ENCODE measurements around the gene CXCL13. TPM values are rescaled to one million over a fixed set of nuclear protein-coding genes. Genes with fewer than 3 reads are reported as not detected.

The CXCL13 gene
- total RNA-seq, 3 donors from 2014 or later: 0.34 to 0.58 TPM; not detected in 1

DNA sequence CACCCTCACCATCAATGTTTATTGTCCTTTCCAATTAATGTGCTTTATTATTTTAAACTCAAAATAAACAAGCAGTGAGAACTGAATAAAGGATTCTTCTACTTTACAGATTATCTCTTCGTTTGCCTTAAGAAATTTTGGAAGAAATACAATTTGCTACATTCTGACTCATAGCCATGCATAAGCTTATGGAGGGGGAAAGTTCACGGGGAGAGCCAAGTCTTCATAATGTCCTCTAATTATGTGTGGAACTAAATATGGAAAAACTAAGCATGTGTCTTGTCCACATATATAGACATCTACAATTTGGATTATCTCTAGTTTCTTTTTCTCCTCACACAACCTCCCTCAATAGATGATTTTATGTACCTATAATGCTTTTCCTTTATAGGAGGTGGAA, 17.5 kb downstream of the CXCL13 start:
- TF ChIP-seq, protein P1, sequence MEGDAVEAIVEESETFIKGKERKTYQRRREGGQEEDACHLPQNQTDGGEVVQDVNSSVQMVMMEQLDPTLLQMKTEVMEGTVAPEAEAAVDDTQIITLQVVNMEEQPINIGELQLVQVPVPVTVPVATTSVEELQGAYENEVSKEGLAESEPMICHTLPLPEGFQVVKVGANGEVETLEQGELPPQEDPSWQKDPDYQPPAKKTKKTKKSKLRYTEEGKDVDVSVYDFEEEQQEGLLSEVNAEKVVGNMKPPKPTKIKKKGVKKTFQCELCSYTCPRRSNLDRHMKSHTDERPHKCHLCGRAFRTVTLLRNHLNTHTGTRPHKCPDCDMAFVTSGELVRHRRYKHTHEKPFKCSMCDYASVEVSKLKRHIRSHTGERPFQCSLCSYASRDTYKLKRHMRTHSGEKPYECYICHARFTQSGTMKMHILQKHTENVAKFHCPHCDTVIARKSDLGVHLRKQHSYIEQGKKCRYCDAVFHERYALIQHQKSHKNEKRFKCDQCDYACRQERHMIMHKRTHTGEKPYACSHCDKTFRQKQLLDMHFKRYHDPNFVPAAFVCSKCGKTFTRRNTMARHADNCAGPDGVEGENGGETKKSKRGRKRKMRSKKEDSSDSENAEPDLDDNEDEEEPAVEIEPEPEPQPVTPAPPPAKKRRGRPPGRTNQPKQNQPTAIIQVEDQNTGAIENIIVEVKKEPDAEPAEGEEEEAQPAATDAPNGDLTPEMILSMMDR (IDR thresholded peaks at IDR 0.05): no peak
- DNase-seq (no peak), ATAC-seq (no peak)
- no peaks in the 10 kb centered on the region for H3K36me3 ChIP-seq (ENCODE audit: low read depth)
- no peaks in the 10 kb centered on the region for H3K9me3 ChIP-seq
- no peaks in the 10 kb centered on the region for H3K4me1 ChIP-seq (ENCODE audit: low read depth)
- no peak overlapping the region for H3K4me3 ChIP-seq
- intact Hi-C loops (cut with DNase I, micrococcal nuclease): no loop called here

DNA sequence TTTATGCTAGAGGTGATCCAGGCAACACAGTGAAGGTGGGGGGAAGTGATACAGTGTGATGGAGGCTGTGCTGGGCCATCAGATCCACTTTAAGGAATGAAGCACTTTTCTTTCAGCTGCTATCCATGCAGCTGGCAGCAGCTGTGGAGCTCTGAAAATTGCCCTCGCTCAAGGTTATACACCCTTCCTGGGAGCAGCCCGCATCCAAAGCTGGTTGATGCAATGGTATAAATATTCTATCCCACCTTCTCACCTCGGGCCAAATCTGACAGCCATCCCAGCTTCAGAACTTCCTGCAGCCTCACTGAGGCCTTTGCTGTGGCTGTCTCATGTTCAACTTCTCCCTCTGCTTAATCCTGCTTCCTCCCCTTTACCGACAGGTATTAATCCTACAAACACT, 18.6 kb downstream of the CXCL13 start:
- Histone ChIP-seq H3K36me3 (ENCODE audit: low read depth) (no peaks in the 10 kb centered on the region), H3K4me1 (ENCODE audit: low read depth) (no peaks in the 10 kb centered on the region), H3K4me3 (no peak overlapping the region), H3K9me3 (no peaks in the 10 kb centered on the region)
- DNase-seq (no peak), ATAC-seq (no peak)
- intact Hi-C loops (cut with DNase I, micrococcal nuclease): no loop called here
- TF ChIP-seq, protein P1 (IDR thresholded peaks at IDR 0.05): no peak

- Histone ChIP-seq H3K4me1 (ENCODE audit: low read depth) (no peaks in the 10 kb centered on the region), H3K9me3 (no peaks in the 10 kb centered on the region), H3K4me3 (no peak overlapping the region), H3K36me3 (ENCODE audit: low read depth) (no peaks in the 10 kb centered on the region)
- DNase-seq (no peak), ATAC-seq (no peak)
- TF ChIP-seq, protein P1 (IDR thresholded peaks at IDR 0.05): no peak
- intact Hi-C loops (cut with DNase I, micrococcal nuclease): no loop called here
These were observed 19.9 kb downstream of the CXCL13 start for GRCh38 chr4:77625485-77625884.

DNA sequence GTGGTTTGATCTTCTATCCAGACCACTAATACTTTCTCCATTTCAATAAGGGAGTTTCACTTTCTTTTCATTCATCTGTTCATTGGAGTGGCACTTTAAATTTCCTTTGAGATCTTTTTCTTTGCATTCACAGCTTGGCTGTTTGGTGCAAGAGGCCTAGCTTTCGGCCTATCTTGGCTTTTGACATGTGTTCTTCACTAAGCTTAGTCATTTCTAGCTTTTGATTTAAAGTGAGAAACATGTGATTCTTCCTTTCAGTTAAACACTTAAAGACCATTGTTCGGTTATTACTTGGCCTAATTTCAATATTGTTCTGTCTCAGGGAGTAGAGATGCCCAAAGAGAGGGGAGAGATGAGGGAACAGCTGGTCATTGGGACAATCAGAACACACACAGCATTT, 24.3 kb downstream of the CXCL13 start:
- intact Hi-C loops (cut with DNase I, micrococcal nuclease): no loop called here
- ATAC-seq: no peak

DNA sequence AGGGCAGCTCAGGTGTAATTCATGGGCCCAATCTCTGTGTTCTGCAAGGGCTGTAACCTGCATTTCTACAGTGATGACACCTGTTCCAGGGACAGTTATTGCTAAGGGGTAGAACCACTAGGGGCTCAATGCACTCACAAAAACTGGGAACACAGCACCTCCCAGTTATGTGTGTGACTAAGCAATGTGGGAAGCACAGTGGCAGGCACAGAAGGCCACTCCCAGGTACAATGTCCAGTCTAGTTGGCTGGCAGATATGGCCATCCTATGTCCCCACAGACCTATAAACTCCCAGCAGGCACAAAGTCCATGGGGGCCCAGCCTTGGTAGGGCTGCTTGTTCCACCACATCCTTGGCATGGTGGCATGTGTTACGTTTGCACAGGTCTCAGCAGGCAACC, 25.7 kb downstream of the CXCL13 start:
- Histone ChIP-seq H3K4me1 (ENCODE audit: low read depth) (peaks cover 7% of the 10 kb centered on the region), H3K9me3 (no peaks in the 10 kb centered on the region), H3K36me3 (ENCODE audit: low read depth) (no peaks in the 10 kb centered on the region), H3K4me3 (no peak overlapping the region)
- TF ChIP-seq, protein P1 (IDR thresholded peaks at IDR 0.05): no peak
- intact Hi-C loops (cut with DNase I, micrococcal nuclease): no loop called here
- peak; percentile 78 to 87 (median 81) for DNase-seq
- peak; percentile 98 for ATAC-seq

More for the DNA sequence above, 24.3 kb downstream of the CXCL13 start:
- no peaks in the 10 kb centered on the region for H3K9me3 ChIP-seq
- no peaks in the 10 kb centered on the region for H3K36me3 ChIP-seq (ENCODE audit: low read depth)
- no peak for DNase-seq
- H3K4me1 ChIP-seq (ENCODE audit: low read depth): peaks cover 7% of the 10 kb centered on the region
- TF ChIP-seq, protein P1 (IDR thresholded peaks at IDR 0.05): no peak
- no peak overlapping the region for H3K4me3 ChIP-seq

Measured in mucosa of descending colon (tissue), 3 donors.